Measurements from ENCODE around the gene INHA.

The INHA gene

GRCh38 chr2:219570194-219570923 lies 1.8 kb upstream of the INHA start:
- DNase-seq (ENCODE audit: low spot score), result no peak

GRCh38 chr2:219570924-219571310 lies 1.2 kb upstream of the INHA start:
- H3K36me3 Mint-ChIP-seq (ENCODE audit: low read depth), result no peaks in the 10 kb centered on the region
- no peak overlapping the region for H3K27ac Mint-ChIP-seq
- H3K4me1 Mint-ChIP-seq (ENCODE audit: low read depth), result no peaks in the 10 kb centered on the region
- peaks cover 42% of the 10 kb centered on the region for H3K27me3 Mint-ChIP-seq (ENCODE audit: low read depth)
- no peaks in the 10 kb centered on the region for H3K9me3 Mint-ChIP-seq
- no peak for DNase-seq (ENCODE audit: low spot score)
- H3K4me3 Mint-ChIP-seq, result no peak overlapping the region

More at GRCh38 chr2:219570194-219570923, 1.8 kb upstream of the INHA start:
- Mint-ChIP-seq H3K36me3 (ENCODE audit: low read depth) (no peaks in the 10 kb centered on the region), H3K27me3 (ENCODE audit: low read depth) (peaks cover 40% of the 10 kb centered on the region), H3K4me1 (ENCODE audit: low read depth) (no peaks in the 10 kb centered on the region), H3K4me3 (no peak overlapping the region), H3K9me3 (no peaks in the 10 kb centered on the region), H3K27ac (no peak overlapping the region)

GRCh38 chr2:219571311-219572236 lies 536 bp upstream of the INHA start, which contains the start of gene OBSL1:
TSS of gene OBSL1 (minus strand) at chr2:219571539. CDS start at chr2:219571232, 307 bp downstream.
- Mint-ChIP-seq H3K9me3 (no peaks in the 10 kb centered on the region), H3K36me3 (ENCODE audit: low read depth) (no peaks in the 10 kb centered on the region), H3K27me3 (ENCODE audit: low read depth) (peaks cover 42% of the 10 kb centered on the region), H3K4me1 (ENCODE audit: low read depth) (no peaks in the 10 kb centered on the region), H3K27ac (no peak within 1 kb of the TSS), H3K4me3 (no peak within 1 kb of the TSS)
- DNase-seq (ENCODE audit: low spot score), result no peak

- Mint-ChIP-seq H3K4me3 (no peak overlapping the region), H3K4me1 (ENCODE audit: low read depth) (no peaks in the 10 kb centered on the region), H3K27me3 (ENCODE audit: low read depth) (peaks cover 44% of the 10 kb centered on the region), H3K9me3 (no peaks in the 10 kb centered on the region), H3K36me3 (ENCODE audit: low read depth) (no peaks in the 10 kb centered on the region), H3K27ac (no peak overlapping the region)
- no peak for DNase-seq (ENCODE audit: low spot score)
Measured at GRCh38 chr2:219573166-219573565, 1.1 kb downstream of the INHA start.

GRCh38 chr2:219574484-219575311 lies 2.6 kb downstream of the INHA start:
- Mint-ChIP-seq H3K36me3 (ENCODE audit: low read depth) (no peaks in the 10 kb centered on the region), H3K27me3 (ENCODE audit: low read depth) (peaks cover 41% of the 10 kb centered on the region), H3K4me1 (ENCODE audit: low read depth) (no peaks in the 10 kb centered on the region), H3K4me3 (no peak overlapping the region), H3K9me3 (no peaks in the 10 kb centered on the region), H3K27ac (no peak overlapping the region)
- DNase-seq (ENCODE audit: low spot score), result no peak

GRCh38 chr2:219575566-219576504 lies 3.7 kb downstream of the INHA start:
- Mint-ChIP-seq H3K27ac (no peak overlapping the region), H3K27me3 (ENCODE audit: low read depth) (peaks cover 35% of the 10 kb centered on the region), H3K9me3 (no peaks in the 10 kb centered on the region), H3K4me1 (ENCODE audit: low read depth) (no peaks in the 10 kb centered on the region), H3K36me3 (ENCODE audit: low read depth) (no peaks in the 10 kb centered on the region), H3K4me3 (no peak overlapping the region)
- DNase-seq (ENCODE audit: low spot score), result no peak

GRCh38 chr2:219576505-219577388 lies 4.6 kb downstream of the INHA start:
- Mint-ChIP-seq H3K9me3 (no peaks in the 10 kb centered on the region), H3K36me3 (ENCODE audit: low read depth) (no peaks in the 10 kb centered on the region), H3K27ac (no peak overlapping the region), H3K4me1 (ENCODE audit: low read depth) (no peaks in the 10 kb centered on the region), H3K4me3 (no peak overlapping the region), H3K27me3 (ENCODE audit: low read depth) (peaks cover 32% of the 10 kb centered on the region)
- DNase-seq (ENCODE audit: low spot score), result no peak

GRCh38 chr2:219578811-219579613 lies 6.9 kb downstream of the INHA start:
- H3K4me1 Mint-ChIP-seq (ENCODE audit: low read depth), result no peaks in the 10 kb centered on the region
- DNase-seq (ENCODE audit: low spot score), result no peak
- H3K4me3 Mint-ChIP-seq, result no peak overlapping the region
- H3K27ac Mint-ChIP-seq, result no peak overlapping the region
- H3K36me3 Mint-ChIP-seq (ENCODE audit: low read depth), result no peaks in the 10 kb centered on the region
- H3K27me3 Mint-ChIP-seq (ENCODE audit: low read depth), result peaks cover 12% of the 10 kb centered on the region
- H3K9me3 Mint-ChIP-seq, result no peaks in the 10 kb centered on the region

- no peak overlapping the region for H3K27ac Mint-ChIP-seq
- no peaks in the 10 kb centered on the region for H3K36me3 Mint-ChIP-seq (ENCODE audit: low read depth)
- H3K9me3 Mint-ChIP-seq, result no peaks in the 10 kb centered on the region
- H3K4me3 Mint-ChIP-seq, result no peak overlapping the region
- H3K4me1 Mint-ChIP-seq (ENCODE audit: low read depth), result no peaks in the 10 kb centered on the region
- DNase-seq (ENCODE audit: low spot score), result no peak
- peaks cover 11% of the 10 kb centered on the region for H3K27me3 Mint-ChIP-seq (ENCODE audit: low read depth)
Measured at GRCh38 chr2:219581346-219581745, 9.2 kb downstream of the INHA start.

- Mint-ChIP-seq H3K4me3 (no peak overlapping the region), H3K27ac (no peak overlapping the region), H3K9me3 (no peaks in the 10 kb centered on the region), H3K36me3 (ENCODE audit: low read depth) (no peaks in the 10 kb centered on the region), H3K27me3 (ENCODE audit: low read depth) (no peaks in the 10 kb centered on the region), H3K4me1 (ENCODE audit: low read depth) (no peaks in the 10 kb centered on the region)
- no peak for DNase-seq (ENCODE audit: low spot score)
Measured at GRCh38 chr2:219591091-219591490, 19.0 kb downstream of the INHA start.

GRCh38 chr2:219592736-219593135 lies 20.6 kb downstream of the INHA start:
- Mint-ChIP-seq H3K4me1 (ENCODE audit: low read depth) (peaks cover 2% of the 10 kb centered on the region), H3K27me3 (ENCODE audit: low read depth) (no peaks in the 10 kb centered on the region), H3K4me3 (no peak overlapping the region), H3K9me3 (no peaks in the 10 kb centered on the region), H3K27ac (no peak overlapping the region), H3K36me3 (ENCODE audit: low read depth) (no peaks in the 10 kb centered on the region)
- no peak for DNase-seq (ENCODE audit: low spot score)

- Mint-ChIP-seq H3K36me3 (ENCODE audit: low read depth) (no peaks in the 10 kb centered on the region), H3K4me1 (ENCODE audit: low read depth) (peaks cover 2% of the 10 kb centered on the region), H3K4me3 (no peak overlapping the region), H3K9me3 (no peaks in the 10 kb centered on the region), H3K27me3 (ENCODE audit: low read depth) (no peaks in the 10 kb centered on the region), H3K27ac (no peak overlapping the region)
- no peak for DNase-seq (ENCODE audit: low spot score)
Measured at GRCh38 chr2:219593154-219593553, 21.0 kb downstream of the INHA start.

All from T-helper 2 cell treated with Interferon-gamma antibody and Interleukin-4, amounts not matched to agents 5 μg/mL and 100 μg/mL, for 36 hours (primary cell).